Mesendoderm (in vitro differentiated cells): ENCODE data around the gene ABCG2.

Experiments used
- DNase-seq: peaks from one replicate; pipeline ENCODE4 v3.0.0; 2013
- H2AK5ac ChIP-seq: 2 replicates; pipeline ENCODE4 v1.6.1; 2013; ENCODE audit warnings: low read length, inconsistent platforms
- H2BK120ac ChIP-seq: 2 replicates; pipeline ENCODE4 v1.6.1; 2013; ENCODE audit warnings: low read depth, mild to moderate bottlenecking, low read length, moderate library complexity, mixed read lengths
- H2BK15ac ChIP-seq: replicated peaks from 2 replicates; pipeline ENCODE4 v1.6.1; 2013; ENCODE audit warnings: low read depth, mild to moderate bottlenecking, moderate library complexity
- H2BK5ac ChIP-seq: 2 replicates; pipeline ENCODE4 v1.6.1; 2013; ENCODE audit warnings: low read length, inconsistent platforms
- H3K18ac ChIP-seq: 2 replicates; pipeline ENCODE4 v1.6.1; 2013; ENCODE audit warnings: mild to moderate bottlenecking, low read length, mixed read lengths
- H3K23ac ChIP-seq: one replicate; pipeline ENCODE4 v1.6.1; 2013; ENCODE audit warnings: low read length
- H3K27ac ChIP-seq: 2 replicates; pipeline ENCODE4 v1.5.1; 2013; ENCODE audit warnings: low read depth, mild to moderate bottlenecking, inconsistent platforms, low read length, moderate library complexity
- H3K27me3 ChIP-seq: 2 replicates; pipeline ENCODE4 v1.6.1; 2013; ENCODE audit warnings: low read length, control low read depth, mild to moderate bottlenecking, inconsistent platforms; ENCODE audit not compliant: insufficient read depth, poor library complexity
- H3K36me3 ChIP-seq: 2 replicates; pipeline ENCODE4 v1.6.1; 2013; ENCODE audit warnings: low read length, inconsistent platforms; ENCODE audit not compliant: control insufficient read depth, insufficient read depth
- H3K4ac ChIP-seq: one replicate; pipeline ENCODE4 v1.6.1; 2013; ENCODE audit warnings: low read depth, mild to moderate bottlenecking, low read length, moderate library complexity
- H3K4me1 ChIP-seq: 2 replicates; pipeline ENCODE4 v1.6.1; 2013; ENCODE audit warnings: low read depth, low read length, inconsistent platforms; ENCODE audit not compliant: control insufficient read depth
- H3K4me2 ChIP-seq: 2 replicates; pipeline ENCODE4 v1.6.1; 2013; ENCODE audit warnings: low read length
- H3K4me3 ChIP-seq: 2 replicates; pipeline ENCODE4 v1.5.1; 2013; ENCODE audit warnings: mild to moderate bottlenecking, low read length
- H3K56ac ChIP-seq: one replicate; pipeline ENCODE4 v1.6.1; 2013; ENCODE audit warnings: low read length
- H3K79me1 ChIP-seq: 2 replicates; pipeline ENCODE4 v1.6.1; 2013; ENCODE audit warnings: low read length, inconsistent platforms
- H3K79me2 ChIP-seq: 2 replicates; pipeline ENCODE4 v1.6.1; 2013; ENCODE audit warnings: mild to moderate bottlenecking, low read length; ENCODE audit not compliant: control insufficient read depth, insufficient read depth
- H3K9ac ChIP-seq: 2 replicates; pipeline ENCODE4 v1.6.1; 2013; ENCODE audit warnings: low read length, inconsistent platforms
- H4K5ac ChIP-seq: one replicate; pipeline ENCODE4 v1.6.1; 2013; ENCODE audit warnings: low read length
- H4K8ac ChIP-seq: one replicate; pipeline ENCODE4 v1.6.1; 2013; ENCODE audit warnings: low read depth, mild to moderate bottlenecking, control low read depth, low read length, moderate library complexity
- WGBS: extraction: QIAGEN DNeasy Blood & Tissue Kit; methylation state at CpG from one replicate; pipeline ENCODE4 v1.1.7; 2013; ENCODE audit warnings: low lambda C conversion rate, missing lambda C conversion rate; ENCODE audit not compliant: insufficient coverage; ENCODE audit errors: extremely low coverage; 5-methylcytosine and 5-hydroxymethylcytosine counted together

Gene ABCG2

GRCh38 chr4:88177983-88178625, 19.7 kb upstream of the ABCG2 start:
- Histone ChIP-seq H3K79me2 (no peaks in the 10 kb centered on the region), H4K8ac (no peak overlapping the region), H3K79me1 (no peaks in the 10 kb centered on the region), H2BK120ac (peak overlapping the region; percentile 55), H4K5ac (no peak overlapping the region), H3K18ac (peak overlapping the region; percentile 52), H3K56ac (peak overlapping the region; percentile 79), H3K9ac (no peak overlapping the region), H3K4ac (peak overlapping the region; percentile 98), H3K27ac (peak overlapping the region; percentile 84), H3K27me3 (no peaks in the 10 kb centered on the region), H2AK5ac (no peak overlapping the region), H3K4me2 (no peak overlapping the region), H2BK5ac (peak overlapping the region; percentile 64), H2BK15ac (no peak overlapping the region), H3K36me3 (no peaks in the 10 kb centered on the region), H3K4me3 (no peak overlapping the region), H3K23ac (no peak overlapping the region), H3K4me1 (peaks cover 8% of the 10 kb centered on the region)
- no CpG with 5 or more reads among the region's 4 CpGs for WGBS
- peak; percentile 98 for DNase-seq

GRCh38 chr4:88172987-88173386, 14.5 kb upstream of the ABCG2 start:
- Histone ChIP-seq H3K36me3 (no peaks in the 10 kb centered on the region), H2AK5ac (no peak overlapping the region), H3K56ac (no peak overlapping the region), H2BK120ac (no peak overlapping the region), H3K9ac (no peak overlapping the region), H3K27me3 (no peaks in the 10 kb centered on the region), H3K18ac (no peak overlapping the region), H3K23ac (no peak overlapping the region), H3K79me2 (no peaks in the 10 kb centered on the region), H4K8ac (no peak overlapping the region), H3K4me2 (no peak overlapping the region), H3K4me1 (peaks cover 7% of the 10 kb centered on the region), H3K4me3 (no peak overlapping the region), H2BK5ac (no peak overlapping the region), H3K4ac (no peak overlapping the region), H4K5ac (no peak overlapping the region), H3K27ac (no peak overlapping the region), H2BK15ac (no peak overlapping the region), H3K79me1 (no peaks in the 10 kb centered on the region)
- DNase-seq: no peak

GRCh38 chr4:88171206-88171605, 12.8 kb upstream of the ABCG2 start:
- H2AK5ac ChIP-seq: no peak overlapping the region
- no peaks in the 10 kb centered on the region for H3K27me3 ChIP-seq
- H2BK120ac ChIP-seq: no peak overlapping the region
- no peak overlapping the region for H3K4me3 ChIP-seq
- no peak overlapping the region for H3K4ac ChIP-seq
- H3K4me1 ChIP-seq: no peaks in the 10 kb centered on the region
- no peak overlapping the region for H3K18ac ChIP-seq
- H3K56ac ChIP-seq: no peak overlapping the region
- no peak overlapping the region for H3K27ac ChIP-seq
- H3K79me1 ChIP-seq: no peaks in the 10 kb centered on the region
- no peaks in the 10 kb centered on the region for H3K36me3 ChIP-seq
- WGBS: no CpG with 5 or more reads among the region's 2 CpGs
- no peak overlapping the region for H4K5ac ChIP-seq
- H3K23ac ChIP-seq: no peak overlapping the region
- H4K8ac ChIP-seq: no peak overlapping the region
- DNase-seq: no peak
- H3K4me2 ChIP-seq: no peak overlapping the region
- H3K79me2 ChIP-seq: no peaks in the 10 kb centered on the region
- H3K9ac ChIP-seq: no peak overlapping the region
- no peak overlapping the region for H2BK15ac ChIP-seq
- no peak overlapping the region for H2BK5ac ChIP-seq

GRCh38 chr4:88169298-88169697, 10.9 kb upstream of the ABCG2 start:
- H3K27me3 ChIP-seq: no peaks in the 10 kb centered on the region
- H3K9ac ChIP-seq: no peak overlapping the region
- no CpG with 5 or more reads among the region's 2 CpGs for WGBS
- no peak overlapping the region for H3K23ac ChIP-seq
- DNase-seq: no peak
- H2AK5ac ChIP-seq: no peak overlapping the region
- H2BK120ac ChIP-seq: no peak overlapping the region
- no peak overlapping the region for H3K4ac ChIP-seq
- H3K18ac ChIP-seq: no peak overlapping the region
- H3K79me2 ChIP-seq: no peaks in the 10 kb centered on the region
- no peak overlapping the region for H3K56ac ChIP-seq
- H3K27ac ChIP-seq: no peak overlapping the region
- no peaks in the 10 kb centered on the region for H3K79me1 ChIP-seq
- no peak overlapping the region for H3K4me2 ChIP-seq
- H2BK15ac ChIP-seq: no peak overlapping the region
- no peaks in the 10 kb centered on the region for H3K4me1 ChIP-seq
- H3K36me3 ChIP-seq: no peaks in the 10 kb centered on the region
- H3K4me3 ChIP-seq: no peak overlapping the region
- no peak overlapping the region for H2BK5ac ChIP-seq
- H4K5ac ChIP-seq: no peak overlapping the region
- no peak overlapping the region for H4K8ac ChIP-seq

GRCh38 chr4:88166608-88167007, 8.2 kb upstream of the ABCG2 start:
- H3K9ac ChIP-seq: no peak overlapping the region
- no CpG with 5 or more reads among the region's 3 CpGs for WGBS

GRCh38 chr4:88163336-88163735, 4.9 kb upstream of the ABCG2 start:
- no peak overlapping the region for H3K9ac ChIP-seq
- H3K36me3 ChIP-seq: no peaks in the 10 kb centered on the region
- no peak overlapping the region for H2BK120ac ChIP-seq
- no peak overlapping the region for H2BK15ac ChIP-seq
- H2BK5ac ChIP-seq: no peak overlapping the region
- H2AK5ac ChIP-seq: no peak overlapping the region
- H3K4ac ChIP-seq: no peak overlapping the region
- DNase-seq: no peak
- no peak overlapping the region for H4K5ac ChIP-seq
- no peaks in the 10 kb centered on the region for H3K79me2 ChIP-seq
- no peaks in the 10 kb centered on the region for H3K4me1 ChIP-seq
- no peak overlapping the region for H4K8ac ChIP-seq
- no peak overlapping the region for H3K23ac ChIP-seq
- H3K18ac ChIP-seq: no peak overlapping the region
- H3K27ac ChIP-seq: no peak overlapping the region
- no peak overlapping the region for H3K4me2 ChIP-seq
- no CpG with 5 or more reads among the region's 6 CpGs for WGBS
- no peak overlapping the region for H3K4me3 ChIP-seq
- H3K56ac ChIP-seq: no peak overlapping the region
- no peaks in the 10 kb centered on the region for H3K27me3 ChIP-seq
- no peaks in the 10 kb centered on the region for H3K79me1 ChIP-seq

More at GRCh38 chr4:88166608-88167007, 8.2 kb upstream of the ABCG2 start:
- no peaks in the 10 kb centered on the region for H3K36me3 ChIP-seq
- DNase-seq: no peak
- H2AK5ac ChIP-seq: no peak overlapping the region
- no peak overlapping the region for H3K4me2 ChIP-seq
- no peak overlapping the region for H2BK15ac ChIP-seq
- no peak overlapping the region for H3K23ac ChIP-seq
- H3K79me1 ChIP-seq: no peaks in the 10 kb centered on the region
- no peak overlapping the region for H4K8ac ChIP-seq
- H3K27ac ChIP-seq: no peak overlapping the region
- no peak overlapping the region for H2BK5ac ChIP-seq
- H3K56ac ChIP-seq: no peak overlapping the region
- no peak overlapping the region for H4K5ac ChIP-seq
- H3K79me2 ChIP-seq: no peaks in the 10 kb centered on the region
- no peak overlapping the region for H3K4me3 ChIP-seq
- no peaks in the 10 kb centered on the region for H3K27me3 ChIP-seq
- no peak overlapping the region for H3K18ac ChIP-seq
- no peak overlapping the region for H3K4ac ChIP-seq
- H2BK120ac ChIP-seq: no peak overlapping the region
- H3K4me1 ChIP-seq: no peaks in the 10 kb centered on the region
